ENCODE data around the gene BNIP3. TPM values are rescaled to one million over a fixed set of nuclear protein-coding genes. Genes with fewer than 3 reads are reported as not detected.
A peak's percentile ranks its signal among the peaks of the same experiment; 100 is the strongest.

BNIP3 gene
- total RNA-seq, 6 donors from 2014 or later = 34.6 to 114 (median 51.9) TPM

- H3K4me3 ChIP-seq = no peak overlapping the region
- ATAC-seq (ENCODE audit: low FRiP score in 2 of 2) (no peak), DNase-seq (no peak)
- H3K4me1 ChIP-seq = peaks cover 9 to 36% (median 24%) of the 10 kb centered on the region in 4 donors
- no peak for TF ChIP-seq POLR2A (IDR thresholded peaks at IDR 0.05)
- no peak for TF ChIP-seq CTCF (IDR thresholded peaks at IDR 0.05)
- no peak for TF ChIP-seq POLR2AphosphoS5 (IDR thresholded peaks at IDR 0.05)
- no peak for TF ChIP-seq EP300 (IDR thresholded peaks at IDR 0.05)
- no peaks in the 10 kb centered on the region for H3K36me3 ChIP-seq
- H3K9me3 ChIP-seq = no peaks in the 10 kb centered on the region
- no peaks in the 10 kb centered on the region for H3K27me3 ChIP-seq
- whole genome bisulfite sequencing, 2 donors = 81 to 87% methylated on average over 6 of the region's 6 CpGs
- no peak overlapping the region for H3K27ac ChIP-seq
Observed at GRCh38 chr10:131983780-131984179, 2.1 kb upstream of the BNIP3 start.

GRCh38 chr10:131982796-131983195 is 1.1 kb upstream of the BNIP3 start:
- no peak for DNase-seq
- WGBS, 2 donors = 75 to 88% methylated on average over 16 to 21 of the region's 21 CpGs
- no peak for TF ChIP-seq POLR2AphosphoS5 (IDR thresholded peaks at IDR 0.05)
- Histone ChIP-seq H3K27me3 (no peaks in the 10 kb centered on the region), H3K4me3 (peak overlapping the region; percentile 79 to 94 (median 88)), H3K36me3 (no peaks in the 10 kb centered on the region), H3K9me3 (no peaks in the 10 kb centered on the region), H3K27ac (peak overlapping the region in 2 of 4 donors; percentile 29 to 91), H3K4me1 (peaks cover 9 to 36% (median 25%) of the 10 kb centered on the region in 4 donors)
- ATAC-seq (ENCODE audit: low FRiP score in 2 of 2) = no peak

GRCh38 chr10:131982185-131982756 is 548 bp upstream of the BNIP3 start:
- WGBS, 2 donors = 0% methylated on average over 2 of the region's 83 CpGs; no CpG with 5 or more reads in 1 of the 2 donors
- H3K4me3 ChIP-seq = peak overlapping the region; percentile 79 to 94 (median 88)
- H3K27me3 ChIP-seq = no peaks in the 10 kb centered on the region
- peaks cover 9 to 36% (median 25%) of the 10 kb centered on the region in 4 donors for H3K4me1 ChIP-seq
- ATAC-seq (ENCODE audit: low FRiP score in 2 of 2) (peak in 1 of 2 donors; percentile 3), DNase-seq (no peak)
- no peak for TF ChIP-seq POLR2AphosphoS5 (IDR thresholded peaks at IDR 0.05)
- no peak for TF ChIP-seq CTCF (IDR thresholded peaks at IDR 0.05)
- TF ChIP-seq POLR2A (IDR thresholded peaks at IDR 0.05) = peak in 1 of 4 donors; percentile 42
- no peak for TF ChIP-seq EP300 (IDR thresholded peaks at IDR 0.05)
- H3K36me3 ChIP-seq = no peaks in the 10 kb centered on the region
- H3K9me3 ChIP-seq = no peaks in the 10 kb centered on the region
- peak overlapping the region in 3 of 4 donors; percentile 29 to 91 (median 77) for H3K27ac ChIP-seq

- H3K4me1 ChIP-seq = peaks cover 9 to 36% (median 25%) of the 10 kb centered on the region in 4 donors
- no peak for TF ChIP-seq CTCF (IDR thresholded peaks at IDR 0.05)
- no peak for TF ChIP-seq POLR2A (IDR thresholded peaks at IDR 0.05)
- no peak for TF ChIP-seq POLR2AphosphoS5 (IDR thresholded peaks at IDR 0.05)
- no peak for TF ChIP-seq EP300 (IDR thresholded peaks at IDR 0.05)
- DNase-seq (peak in 1 of 2 donors; percentile 74), ATAC-seq (ENCODE audit: low FRiP score in 2 of 2) (peak in 1 of 2 donors; percentile 4)
- peak overlapping the region; percentile 84 to 99 (median 94) for H3K4me3 ChIP-seq
- WGBS, 2 donors = 6 to 17% methylated on average over 25 to 31 of the region's 31 CpGs
- no peaks in the 10 kb centered on the region for H3K9me3 ChIP-seq
- peak overlapping the region; percentile 74 to 92 (median 88) for H3K27ac ChIP-seq
- H3K36me3 ChIP-seq = no peaks in the 10 kb centered on the region
- H3K27me3 ChIP-seq = no peaks in the 10 kb centered on the region
Observed at GRCh38 chr10:131980761-131981428, 828 bp downstream of the BNIP3 start.

GRCh38 chr10:131980321-131980720 is 1.4 kb downstream of the BNIP3 start:
- no peak for ATAC-seq (ENCODE audit: low FRiP score in 2 of 2)
- DNase-seq = no peak
- Histone ChIP-seq H3K27ac (peak overlapping the region in 1 of 4 donors; percentile 58), H3K36me3 (no peaks in the 10 kb centered on the region), H3K27me3 (no peaks in the 10 kb centered on the region), H3K4me3 (peak overlapping the region; percentile 10 to 94 (median 88)), H3K9me3 (no peaks in the 10 kb centered on the region), H3K4me1 (peaks cover 9 to 36% (median 25%) of the 10 kb centered on the region in 4 donors)
- 89 to 90% methylated on average over 8 of the region's 8 CpGs for WGBS, 2 donors
- TF ChIP-seq EP300 (IDR thresholded peaks at IDR 0.05) (no peak), POLR2A (IDR thresholded peaks at IDR 0.05) (no peak), CTCF (IDR thresholded peaks at IDR 0.05) (no peak), POLR2AphosphoS5 (IDR thresholded peaks at IDR 0.05) (no peak)

Measured in upper lobe of left lung (tissue), 6 donors.